ENCODE measurements around the gene USP15.

DNA sequence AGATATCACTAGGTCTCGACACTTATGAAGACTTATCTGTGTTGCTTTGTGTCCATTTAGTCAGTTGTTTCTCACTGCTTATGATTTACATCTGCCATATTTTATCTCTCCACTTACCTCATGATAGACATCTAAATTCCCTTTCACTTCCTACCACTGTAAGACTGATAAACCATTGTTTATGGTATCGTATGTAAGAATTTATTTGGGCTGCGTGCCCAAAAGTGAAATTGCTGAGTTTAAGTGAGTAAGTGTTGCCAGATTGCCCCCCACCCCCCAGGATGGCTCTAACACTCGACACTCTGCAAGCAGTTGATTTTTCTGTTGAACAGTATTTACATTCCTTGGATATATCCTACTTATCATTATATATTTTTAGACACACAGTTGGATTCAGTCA lies 136.5 kb downstream of the USP15 start:
- TF ChIP-seq, protein P1, sequence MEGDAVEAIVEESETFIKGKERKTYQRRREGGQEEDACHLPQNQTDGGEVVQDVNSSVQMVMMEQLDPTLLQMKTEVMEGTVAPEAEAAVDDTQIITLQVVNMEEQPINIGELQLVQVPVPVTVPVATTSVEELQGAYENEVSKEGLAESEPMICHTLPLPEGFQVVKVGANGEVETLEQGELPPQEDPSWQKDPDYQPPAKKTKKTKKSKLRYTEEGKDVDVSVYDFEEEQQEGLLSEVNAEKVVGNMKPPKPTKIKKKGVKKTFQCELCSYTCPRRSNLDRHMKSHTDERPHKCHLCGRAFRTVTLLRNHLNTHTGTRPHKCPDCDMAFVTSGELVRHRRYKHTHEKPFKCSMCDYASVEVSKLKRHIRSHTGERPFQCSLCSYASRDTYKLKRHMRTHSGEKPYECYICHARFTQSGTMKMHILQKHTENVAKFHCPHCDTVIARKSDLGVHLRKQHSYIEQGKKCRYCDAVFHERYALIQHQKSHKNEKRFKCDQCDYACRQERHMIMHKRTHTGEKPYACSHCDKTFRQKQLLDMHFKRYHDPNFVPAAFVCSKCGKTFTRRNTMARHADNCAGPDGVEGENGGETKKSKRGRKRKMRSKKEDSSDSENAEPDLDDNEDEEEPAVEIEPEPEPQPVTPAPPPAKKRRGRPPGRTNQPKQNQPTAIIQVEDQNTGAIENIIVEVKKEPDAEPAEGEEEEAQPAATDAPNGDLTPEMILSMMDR (IDR thresholded peaks at IDR 0.05), result no peak
- no peak for TF ChIP-seq POLR2A (IDR thresholded peaks at IDR 0.05)

Measured in Peyer's patch (tissue), 4 donors.